HEK293 (cell line): Measurements from ENCODE around the gene AHRR.
A peak's percentile ranks its signal among the peaks of the same experiment; 100 is the strongest.

Experiments used
- CTCF ChIA-PET: fragments of 350-600 bp; formaldehyde crosslinking; extraction: SDS; loops from one replicate; lab custom pipeline; 2021; ENCODE audit warnings: antibody characterized with exemption; lab: Yijun Ruan, JAX
- POLR2A ChIA-PET: fragments of 300-600 bp; formaldehyde crosslinking; extraction: SDS; loops from one replicate; lab custom pipeline; 2020; ENCODE audit warnings: antibody characterized with exemption, inconsistent platforms; lab: Yijun Ruan, JAX
- H3K27ac ChIP-seq: fragments of 200-500 bp; sonication (Bioruptor generic); 2 replicates; pipeline ENCODE4 v1.5.1; 2014; ENCODE audit warnings: low read depth, low read length, control low read depth, inconsistent platforms; ENCODE audit errors: extremely low read depth
- H3K36me3 ChIP-seq, 2 experiments: fragments of 200-500 bp in 1 of 2; sonication (Bioruptor generic) in 1 of 2; 1 replicate in 1 of 2; 2 replicates in 1 of 2; pipeline ENCODE4 v1.5.1; 2014 to 2017; ENCODE audit warnings: inconsistent platforms in 2 of 2, low read length in 2 of 2; ENCODE audit not compliant: control insufficient read depth in 2 of 2, insufficient read depth in 1 of 2
- H3K4me1 ChIP-seq: fragments of 200-500 bp; sonication (Bioruptor generic); 2 replicates; pipeline ENCODE4 v1.5.1; 2014; ENCODE audit warnings: mild to moderate bottlenecking, low read length, inconsistent platforms; ENCODE audit not compliant: control insufficient read depth, insufficient read depth
- H3K4me3 ChIP-seq: 2 replicates; pipeline ENCODE4 v1.5.1; 2011; ENCODE audit warnings: low read depth, mild to moderate bottlenecking, control low read depth, low read length, moderate library complexity
- H3K9me3 ChIP-seq: fragments of 200-500 bp; sonication (Bioruptor generic); 2 replicates; pipeline ENCODE4 v1.5.1; 2014; ENCODE audit warnings: low read depth, low read length, inconsistent platforms; ENCODE audit not compliant: control insufficient read depth, insufficient read depth
- GLIS2 ChIP-seq: fragments of 450-650 bp; formaldehyde crosslinking; IDR thresholded peaks from 2 replicates; pipeline ENCODE4 v1.5.1; 2016; ENCODE audit warnings: missing biosample characterization, missing genetic modification characterization
- KLF1 ChIP-seq: fragments of 450-650 bp; formaldehyde crosslinking; IDR thresholded peaks from 2 replicates; pipeline ENCODE4 v1.5.1; 2016; ENCODE audit warnings: missing biosample characterization, missing genetic modification characterization
- KLF10 ChIP-seq: fragments of 450-650 bp; IDR thresholded peaks from 2 replicates; pipeline ENCODE4 v1.5.1; 2018; ENCODE audit warnings: missing biosample characterization, mild to moderate bottlenecking, missing genetic modification characterization
- KLF7 ChIP-seq: fragments of 450-650 bp; formaldehyde crosslinking; IDR thresholded peaks from 2 replicates; pipeline ENCODE4 v1.5.1; 2016; ENCODE audit warnings: missing biosample characterization, missing genetic modification characterization, borderline replicate concordance
- KLF9 ChIP-seq: fragments of 450-650 bp; formaldehyde crosslinking; IDR thresholded peaks from 2 replicates; pipeline ENCODE4 v1.5.1; 2016; ENCODE audit warnings: missing biosample characterization, missing genetic modification characterization, low read depth
- OVOL3 ChIP-seq: fragments of 450-650 bp; formaldehyde crosslinking; IDR thresholded peaks from 2 replicates; pipeline ENCODE4 v1.5.1; 2016; ENCODE audit warnings: missing biosample characterization, missing genetic modification characterization
- RBAK ChIP-seq: fragments of 450-650 bp; formaldehyde crosslinking; IDR thresholded peaks from 2 replicates; pipeline ENCODE4 v1.5.1; 2016; ENCODE audit warnings: missing biosample characterization, missing genetic modification characterization
- SP2 ChIP-seq: fragments of 450-650 bp; formaldehyde crosslinking; IDR thresholded peaks from 2 replicates; pipeline ENCODE4 v1.5.1; 2016; ENCODE audit warnings: missing biosample characterization, missing genetic modification characterization
- ZBTB26 ChIP-seq: fragments of 450-650 bp; formaldehyde crosslinking; optimal IDR thresholded peaks from 2 replicates; pipeline ENCODE3; 2016; ENCODE audit warnings: missing biosample characterization, mild to moderate bottlenecking, missing genetic modification characterization
- ZBTB6 ChIP-seq: fragments of 450-650 bp; formaldehyde crosslinking; IDR thresholded peaks from 2 replicates; pipeline ENCODE4 v1.5.1; 2017; ENCODE audit warnings: missing biosample characterization, missing genetic modification characterization
- ZFHX2 ChIP-seq: fragments of 450-650 bp; formaldehyde crosslinking; conservative IDR thresholded peaks from 2 replicates; pipeline ENCODE4 v1.5.1; 2016; ENCODE audit warnings: missing biosample characterization, missing genetic modification characterization
- ZNF114 ChIP-seq: fragments of 450-650 bp; formaldehyde crosslinking; IDR thresholded peaks from 2 replicates; pipeline ENCODE4 v1.5.0; 2017; ENCODE audit warnings: missing biosample characterization, missing genetic modification characterization
- ZNF169 ChIP-seq: fragments of 450-650 bp; formaldehyde crosslinking; IDR thresholded peaks from 2 replicates; pipeline ENCODE4 v1.5.1; 2016; ENCODE audit warnings: missing biosample characterization, missing genetic modification characterization
- ZNF23 ChIP-seq: fragments of 450-650 bp; formaldehyde crosslinking; IDR thresholded peaks from 2 replicates; pipeline ENCODE4 v1.5.1; 2016; ENCODE audit warnings: missing biosample characterization, missing genetic modification characterization, borderline replicate concordance
- ZNF26 ChIP-seq: fragments of 450-650 bp; formaldehyde crosslinking; IDR thresholded peaks from 2 replicates; pipeline ENCODE4 v1.5.1; 2016; ENCODE audit warnings: missing biosample characterization, missing genetic modification characterization
- ZNF423 ChIP-seq: fragments of 450-650 bp; formaldehyde crosslinking; IDR thresholded peaks from 2 replicates; pipeline ENCODE4 v1.5.1; 2016; ENCODE audit warnings: missing biosample characterization, missing genetic modification characterization
- ZNF521 ChIP-seq: fragments of 450-650 bp; formaldehyde crosslinking; IDR thresholded peaks from 2 replicates; pipeline ENCODE4 v1.5.1; 2017; ENCODE audit warnings: missing biosample characterization, mild to moderate bottlenecking, missing genetic modification characterization
- ZNF610 ChIP-seq: fragments of 450-650 bp; formaldehyde crosslinking; IDR thresholded peaks from 2 replicates; pipeline ENCODE4 v1.5.1; 2016; ENCODE audit warnings: missing biosample characterization, missing genetic modification characterization, borderline replicate concordance
- ZNF623 ChIP-seq: fragments of 450-650 bp; formaldehyde crosslinking; IDR thresholded peaks from 2 replicates; pipeline ENCODE4 v1.5.1; 2016; ENCODE audit warnings: missing biosample characterization, missing genetic modification characterization
- ZNF624 ChIP-seq: fragments of 450-650 bp; formaldehyde crosslinking; IDR thresholded peaks from 2 replicates; pipeline ENCODE4 v1.5.1; 2017; ENCODE audit warnings: missing biosample characterization, missing genetic modification characterization
- ZNF670 ChIP-seq: fragments of 450-650 bp; formaldehyde crosslinking; IDR thresholded peaks from 2 replicates; pipeline ENCODE4 v1.5.1; 2016; ENCODE audit warnings: missing biosample characterization, missing genetic modification characterization, low read depth
- ZNF707 ChIP-seq: fragments of 450-650 bp; formaldehyde crosslinking; IDR thresholded peaks from 2 replicates; pipeline ENCODE4 v1.5.1; 2016; ENCODE audit warnings: missing biosample characterization, missing genetic modification characterization
- ZNF830 ChIP-seq: fragments of 450-650 bp; IDR thresholded peaks from 2 replicates; pipeline ENCODE4 v1.5.0; 2018; ENCODE audit warnings: missing biosample characterization, missing genetic modification characterization, low read depth, mild to moderate bottlenecking, moderate library complexity
- TF ChIP-seq, protein P1 (sequence below): fragments of 450-650 bp; formaldehyde crosslinking; IDR thresholded peaks from 2 replicates; pipeline ENCODE4 v1.5.1; 2016; ENCODE audit warnings: missing biosample characterization, missing genetic modification characterization
- TF ChIP-seq, protein P2 (sequence below): fragments of 450-650 bp; formaldehyde crosslinking; IDR thresholded peaks from 2 replicates; pipeline ENCODE4 v1.5.1; 2016; ENCODE audit warnings: missing biosample characterization, missing genetic modification characterization

AHRR gene

DNA sequence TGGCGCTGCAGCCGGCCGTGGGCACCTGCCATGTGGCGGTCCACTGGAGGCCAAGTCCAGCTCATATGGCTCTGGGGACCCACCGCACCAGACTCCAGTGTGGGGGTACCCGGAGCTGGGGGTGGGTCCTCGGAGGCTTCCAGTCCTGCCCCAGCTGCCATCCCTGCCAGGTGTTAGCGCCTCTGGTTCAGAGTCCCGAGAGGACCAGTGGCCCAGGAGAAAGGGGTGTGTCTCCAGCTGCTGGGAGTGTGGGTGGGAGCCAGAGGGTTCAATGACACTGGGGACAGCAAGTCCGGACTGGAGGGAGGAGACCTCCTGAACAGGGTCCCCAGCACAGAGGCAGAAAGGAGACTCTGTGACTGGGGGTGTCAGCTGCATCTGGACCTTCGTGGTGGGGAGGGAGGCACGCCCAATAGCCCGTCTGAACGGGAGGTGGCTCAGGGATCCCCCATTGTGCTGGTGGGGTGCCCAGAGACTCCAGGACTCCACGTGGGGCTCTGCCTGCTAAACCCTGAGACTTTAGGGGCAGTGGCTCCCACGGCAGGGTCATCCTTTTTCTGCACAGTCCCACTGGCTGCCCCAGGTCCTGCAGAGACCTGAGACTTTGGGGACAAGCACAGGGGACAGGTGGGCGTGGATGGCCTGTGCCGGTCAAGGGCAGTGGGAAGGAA is 2.4 kb upstream of the AHRR start:
- ChIA-PET POLR2A (interaction anchor here (0.8 kb wide), 1 partner anchor 48 kb away, joined by 3 read pairs; the partner anchor contains the start of gene PDCD6), CTCF (interaction anchor here (0.5 to 6.3 kb wide), 10 partner anchors 12 to 127 kb away, joined by 3 to 137 read pairs (median 5); no protein-coding TSS in a partner anchor)
- H3K27ac ChIP-seq = no peak overlapping the region
- no peaks in the 10 kb centered on the region for H3K9me3 ChIP-seq
- no peak overlapping the region for H3K4me3 ChIP-seq
- no peak for TF ChIP-seq ZNF707 (tag by site-specific recombination)
- peak; percentile 3 for TF ChIP-seq ZBTB26 (tag by site-specific recombination)
- peak; percentile 46; the same call in 1 of the 2 replicates for TF ChIP-seq GLIS2 (tag by site-specific recombination)
- TF ChIP-seq ZFHX2 (tag by site-specific recombination) = peak; percentile 36; the same call in 1 of the 2 replicates
- TF ChIP-seq ZNF521 (tag by site-specific recombination) = no peak
- no peak for TF ChIP-seq ZNF423 (tag by site-specific recombination)
- no peak for TF ChIP-seq ZNF610 (tag by site-specific recombination)
- no peak for TF ChIP-seq RBAK (tag by site-specific recombination)
- no peak for TF ChIP-seq SP2 (tag by site-specific recombination)
- TF ChIP-seq OVOL3 (tag by site-specific recombination) = no peak
- TF ChIP-seq ZNF26 (tag by site-specific recombination) = no peak
- no peak for TF ChIP-seq ZNF624 (tag by site-specific recombination)
- peak; percentile 77 for TF ChIP-seq KLF9 (tag by site-specific recombination)
- TF ChIP-seq KLF10 (tag by site-specific recombination) = peak; percentile 45; the same call in 1 of the 2 replicates
- no peak for TF ChIP-seq ZNF670 (tag by site-specific recombination)
- TF ChIP-seq KLF1 (tag by site-specific recombination) = no peak
- TF ChIP-seq, protein P1, sequence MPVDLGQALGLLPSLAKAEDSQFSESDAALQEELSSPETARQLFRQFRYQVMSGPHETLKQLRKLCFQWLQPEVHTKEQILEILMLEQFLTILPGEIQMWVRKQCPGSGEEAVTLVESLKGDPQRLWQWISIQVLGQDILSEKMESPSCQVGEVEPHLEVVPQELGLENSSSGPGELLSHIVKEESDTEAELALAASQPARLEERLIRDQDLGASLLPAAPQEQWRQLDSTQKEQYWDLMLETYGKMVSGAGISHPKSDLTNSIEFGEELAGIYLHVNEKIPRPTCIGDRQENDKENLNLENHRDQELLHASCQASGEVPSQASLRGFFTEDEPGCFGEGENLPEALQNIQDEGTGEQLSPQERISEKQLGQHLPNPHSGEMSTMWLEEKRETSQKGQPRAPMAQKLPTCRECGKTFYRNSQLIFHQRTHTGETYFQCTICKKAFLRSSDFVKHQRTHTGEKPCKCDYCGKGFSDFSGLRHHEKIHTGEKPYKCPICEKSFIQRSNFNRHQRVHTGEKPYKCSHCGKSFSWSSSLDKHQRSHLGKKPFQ (tag by site-specific recombination) = no peak
- peaks cover 9% of the 10 kb centered on the region for H3K4me1 ChIP-seq
- peaks cover 0 to 12% of the 10 kb centered on the region in 2 experiments; a peak in 1 of 3 replicates for H3K36me3 ChIP-seq

DNA sequence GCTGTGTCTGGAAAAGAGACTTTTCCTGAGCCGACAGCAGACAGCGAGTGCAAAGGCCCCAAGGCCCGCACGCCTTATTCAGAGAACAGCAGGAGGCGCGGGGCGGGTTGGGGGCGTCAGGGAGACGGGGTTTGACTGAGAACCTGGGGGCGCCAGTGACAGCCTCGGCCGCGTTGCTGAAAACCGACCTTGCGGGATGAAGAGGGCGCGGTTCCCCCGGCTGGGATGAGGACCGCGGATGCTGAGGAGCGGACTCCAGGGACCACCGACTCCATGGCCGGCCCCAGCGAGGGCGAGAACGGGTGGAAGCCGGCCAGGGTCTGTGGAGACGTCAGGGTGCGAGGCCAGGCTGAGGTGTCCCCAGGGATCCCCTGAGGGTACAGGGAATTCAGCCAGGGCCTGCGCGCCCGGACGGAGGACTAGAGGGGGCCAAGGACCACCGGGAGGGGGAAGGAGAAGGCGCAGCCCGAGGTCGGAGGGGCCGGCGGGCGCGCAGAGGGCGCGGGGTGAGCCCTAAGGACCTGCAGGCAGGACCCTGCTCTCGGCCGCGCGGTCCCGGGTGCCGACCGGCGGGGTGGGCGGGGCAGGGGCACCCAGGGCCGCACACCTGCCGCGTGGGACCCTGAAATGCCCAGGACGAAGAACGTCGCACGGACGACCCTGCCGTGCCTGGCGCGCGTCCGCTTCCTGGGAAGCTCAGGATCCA is 837 bp upstream of the AHRR start:
- no peak overlapping the region for H3K27ac ChIP-seq
- H3K4me3 ChIP-seq = peak overlapping the region; percentile 56; the same call in 1 of the 2 replicates
- POLR2A ChIA-PET = interaction anchor here (0.6 to 1.2 kb wide), 4 partner anchors 17 to 102 kb away, joined by 3 read pairs; partner anchors contain the start of gene PDCD6
- H3K4me1 ChIP-seq = peaks cover 9% of the 10 kb centered on the region
- CTCF ChIA-PET = interaction anchor here (0.6 to 6.3 kb wide), 9 partner anchors 9 to 582 kb away, joined by 3 to 137 read pairs (median 3); no protein-coding TSS in a partner anchor
- TF ChIP-seq ZNF830 (tag by site-specific recombination) (no peak), KLF7 (tag by site-specific recombination) (no peak), ZNF114 (tag by site-specific recombination) (no peak), ZNF623 (peak; percentile 58), ZBTB6 (no peak), ZNF169 (no peak), ZNF23 (no peak)
- TF ChIP-seq, protein P2, sequence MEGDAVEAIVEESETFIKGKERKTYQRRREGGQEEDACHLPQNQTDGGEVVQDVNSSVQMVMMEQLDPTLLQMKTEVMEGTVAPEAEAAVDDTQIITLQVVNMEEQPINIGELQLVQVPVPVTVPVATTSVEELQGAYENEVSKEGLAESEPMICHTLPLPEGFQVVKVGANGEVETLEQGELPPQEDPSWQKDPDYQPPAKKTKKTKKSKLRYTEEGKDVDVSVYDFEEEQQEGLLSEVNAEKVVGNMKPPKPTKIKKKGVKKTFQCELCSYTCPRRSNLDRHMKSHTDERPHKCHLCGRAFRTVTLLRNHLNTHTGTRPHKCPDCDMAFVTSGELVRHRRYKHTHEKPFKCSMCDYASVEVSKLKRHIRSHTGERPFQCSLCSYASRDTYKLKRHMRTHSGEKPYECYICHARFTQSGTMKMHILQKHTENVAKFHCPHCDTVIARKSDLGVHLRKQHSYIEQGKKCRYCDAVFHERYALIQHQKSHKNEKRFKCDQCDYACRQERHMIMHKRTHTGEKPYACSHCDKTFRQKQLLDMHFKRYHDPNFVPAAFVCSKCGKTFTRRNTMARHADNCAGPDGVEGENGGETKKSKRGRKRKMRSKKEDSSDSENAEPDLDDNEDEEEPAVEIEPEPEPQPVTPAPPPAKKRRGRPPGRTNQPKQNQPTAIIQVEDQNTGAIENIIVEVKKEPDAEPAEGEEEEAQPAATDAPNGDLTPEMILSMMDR = no peak; the same call in 1 of the 2 replicates
- H3K36me3 ChIP-seq = no peaks in the 10 kb centered on the region
- H3K9me3 ChIP-seq = no peaks in the 10 kb centered on the region
